GM11168 (cell line): ENCODE data around the gene CORO6.

Experiments used
- in situ Hi-C: fragments of 300-500 bp; cut with MboI; formaldehyde crosslinking; loops from one replicate; pipeline ENCODE4 v1.12.0; 2022; ENCODE audit warnings: low sequenced_read_pairs; ENCODE audit not compliant: unreplicated experiment

CORO6 gene

DNA sequence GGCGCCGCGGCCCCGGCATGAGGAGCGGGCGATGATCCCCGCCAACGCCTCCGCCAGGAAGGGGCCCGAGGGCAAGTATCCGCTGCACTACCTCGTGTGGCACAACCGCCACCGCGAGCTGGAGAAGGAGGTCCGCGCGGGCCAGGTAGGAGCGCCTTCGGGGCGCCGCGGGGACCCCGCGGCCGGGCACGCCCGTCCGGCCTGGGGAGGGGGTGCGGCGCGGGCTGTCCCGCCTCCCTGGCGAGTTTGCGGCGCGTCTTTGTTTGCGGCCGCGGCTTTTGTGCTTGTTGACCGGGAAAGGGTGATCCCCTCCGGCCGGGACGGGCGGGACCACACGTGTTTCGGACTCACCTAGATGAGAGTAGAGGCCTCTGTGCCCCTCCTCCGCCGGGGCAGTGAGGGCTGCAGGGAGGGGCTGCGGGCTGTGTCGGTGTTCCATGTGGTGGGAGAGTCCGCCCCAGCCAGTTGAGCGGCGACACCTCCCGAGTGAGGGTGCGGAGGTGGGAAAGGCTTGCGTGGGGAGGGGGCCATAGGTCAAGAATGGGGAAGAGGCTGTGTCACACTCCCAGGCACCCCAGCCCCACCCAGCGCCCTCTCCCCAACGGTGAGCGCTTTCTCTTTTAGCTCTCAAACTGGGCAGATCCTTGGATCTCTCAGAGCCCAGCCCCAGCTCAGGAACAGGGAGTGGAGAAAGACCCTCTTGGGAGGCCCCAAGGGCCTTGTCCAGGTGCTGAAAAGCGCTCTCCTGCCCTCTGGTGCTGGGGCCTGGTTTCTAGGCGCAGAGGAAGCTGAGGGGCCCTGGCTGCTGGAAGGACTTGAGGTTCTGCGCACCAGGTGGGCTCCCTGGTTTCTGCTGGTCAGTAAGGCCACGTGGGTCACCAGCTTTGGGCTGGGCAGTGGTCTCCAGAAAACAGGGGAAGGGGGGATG lies 28.9 kb downstream of the CORO6 start:
- in situ Hi-C loops, result no loop called here

DNA sequence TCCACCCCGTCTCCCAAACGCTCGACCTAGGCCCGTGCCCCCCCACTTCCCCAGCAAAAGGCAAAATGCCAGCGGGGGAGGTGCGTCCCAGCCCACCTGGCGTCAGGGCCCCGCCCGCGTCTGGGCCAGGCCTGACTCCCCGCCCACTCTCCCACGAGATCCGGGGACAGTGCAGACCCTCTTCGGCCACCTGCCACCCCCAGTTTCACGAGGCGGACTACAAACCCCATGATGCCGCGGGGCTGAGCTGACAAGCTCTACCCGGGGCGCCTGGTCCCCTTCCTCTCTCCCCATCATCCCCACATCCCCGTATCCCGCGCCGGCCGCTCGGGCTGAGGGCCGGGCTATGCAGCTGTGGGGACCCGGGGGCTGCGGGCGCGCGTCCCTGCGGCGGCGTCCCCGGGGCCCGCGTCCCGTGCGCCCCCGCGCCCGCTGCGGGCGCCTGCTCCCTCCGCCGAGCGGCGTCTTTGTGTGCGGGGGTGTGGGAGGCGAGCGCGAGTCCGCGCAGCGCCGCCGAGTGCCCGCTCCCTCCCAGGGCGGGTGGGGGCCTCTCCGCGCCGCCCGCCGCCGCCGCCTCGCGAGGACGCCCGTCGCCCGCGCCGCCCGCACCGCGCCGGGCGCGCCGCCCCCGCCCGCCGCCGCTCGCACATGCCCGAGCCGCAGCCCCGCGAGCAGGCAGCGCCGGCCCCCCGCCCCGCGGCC lies 29.7 kb downstream of the CORO6 start, which contains the start of gene ANKRD13B:
ANKRD13B (plus strand) TSS at position 283 of the 702 bp plus-strand sequence. CDS start 490 bp downstream, outside the sequence.
- in situ Hi-C loops, result no loop called here

DNA sequence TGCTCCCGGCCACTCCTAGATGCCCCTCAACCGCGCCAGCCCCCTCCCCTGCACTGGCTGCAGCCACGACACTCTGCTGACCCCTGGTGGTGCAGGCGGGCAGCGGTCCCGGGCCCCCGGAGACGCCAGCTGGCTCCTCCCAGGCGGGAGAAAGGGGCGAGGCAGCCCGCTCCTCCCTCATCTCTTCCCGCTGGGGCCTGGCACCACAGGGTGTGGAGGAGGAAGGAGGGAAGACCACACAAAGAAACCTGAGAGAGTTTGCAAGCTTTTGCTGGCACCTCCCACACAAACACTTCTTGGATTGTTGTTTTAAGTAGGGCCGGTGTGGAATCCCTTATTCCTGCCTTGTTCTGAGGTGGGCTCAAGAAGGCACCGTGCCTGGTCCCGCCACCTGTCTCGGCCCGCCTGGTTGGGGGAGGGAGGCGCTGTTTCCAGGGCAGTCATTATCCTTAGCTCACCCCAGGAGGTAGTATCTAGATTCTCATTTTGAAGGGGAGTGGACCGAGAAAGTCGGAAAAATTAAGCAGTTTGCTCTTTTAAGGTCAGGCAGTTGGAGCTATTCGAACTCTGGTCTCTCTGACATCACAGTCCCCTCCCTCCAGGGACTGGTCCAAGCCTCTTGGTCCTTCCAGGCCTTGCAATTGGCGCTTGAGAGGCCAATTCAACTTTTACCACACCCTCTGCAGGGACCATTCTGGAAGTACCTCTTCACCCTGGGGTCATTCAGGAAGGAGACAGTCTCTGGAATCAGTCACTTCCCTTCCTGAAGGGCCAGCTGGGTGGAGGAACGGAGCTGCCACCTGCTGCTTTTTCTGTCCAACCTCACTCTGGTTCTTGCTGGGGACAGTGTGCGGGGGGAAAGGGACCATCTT lies 30.7 kb downstream of the CORO6 start:
- in situ Hi-C loops, result no loop called here

DNA sequence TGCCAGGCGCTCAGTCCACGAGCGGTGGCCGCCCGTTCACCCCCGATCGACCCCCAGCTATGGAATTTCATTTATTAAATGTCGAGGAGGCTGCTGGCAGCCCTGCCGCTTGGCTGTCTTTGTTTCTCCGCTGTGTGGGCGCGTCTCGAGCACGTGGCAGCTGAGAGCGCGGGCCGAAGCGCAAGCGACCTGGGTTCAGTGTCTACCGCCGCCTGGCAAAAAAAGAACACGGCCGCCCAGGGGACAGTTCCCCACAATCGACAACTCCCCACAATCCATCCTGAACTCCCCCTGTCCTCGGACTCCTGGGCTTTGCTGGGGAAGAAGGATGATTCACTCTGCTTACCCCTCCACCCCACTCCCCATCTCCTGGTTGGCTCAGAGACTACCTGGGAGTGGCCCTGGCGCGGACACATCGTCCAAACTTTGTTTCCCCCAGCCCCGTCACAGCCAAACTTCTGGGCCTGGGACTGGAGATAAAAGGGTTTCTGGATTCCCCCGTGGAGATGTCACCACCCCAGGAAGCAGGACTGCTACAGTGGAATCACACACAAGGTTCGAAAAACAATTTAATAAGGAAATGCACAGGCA lies 31.5 kb downstream of the CORO6 start:
- in situ Hi-C loops, result no loop called here

DNA sequence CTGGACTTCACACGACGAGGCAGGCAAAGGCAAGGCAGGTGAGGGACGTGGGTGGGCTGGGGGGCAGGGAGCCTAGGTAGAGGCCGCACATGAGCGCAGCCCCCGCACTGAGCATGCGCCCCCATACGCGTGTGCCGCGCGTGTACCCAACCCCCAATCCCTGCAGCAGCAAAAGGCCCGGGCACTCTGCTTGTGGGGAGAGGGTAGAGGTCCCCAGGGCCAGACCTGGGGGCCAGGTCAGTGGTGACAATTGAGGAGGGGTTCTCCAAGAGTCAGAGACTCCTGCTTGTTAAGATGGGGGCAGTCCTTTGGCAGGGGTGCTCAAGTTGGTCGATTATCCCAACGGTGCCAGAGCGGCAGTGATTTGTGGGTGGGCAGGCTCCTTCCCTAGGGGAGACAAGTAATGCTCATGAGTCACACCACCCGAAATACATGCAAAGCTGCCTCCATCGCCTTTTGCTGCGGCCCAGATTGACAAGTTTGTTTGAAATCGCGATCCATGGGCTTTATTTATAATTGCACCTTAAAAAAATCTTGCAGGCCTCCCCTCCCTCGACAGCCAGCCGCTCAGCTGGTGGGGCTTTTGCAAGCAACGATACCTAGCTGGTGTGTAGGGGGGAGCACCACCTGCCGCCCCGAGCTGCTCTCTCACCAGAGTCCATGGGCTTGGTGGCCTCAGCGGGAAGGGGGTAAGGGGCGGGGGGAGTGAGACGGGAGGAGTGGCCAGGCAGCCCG lies 32.1 kb downstream of the CORO6 start:
- in situ Hi-C loops, result no loop called here

DNA sequence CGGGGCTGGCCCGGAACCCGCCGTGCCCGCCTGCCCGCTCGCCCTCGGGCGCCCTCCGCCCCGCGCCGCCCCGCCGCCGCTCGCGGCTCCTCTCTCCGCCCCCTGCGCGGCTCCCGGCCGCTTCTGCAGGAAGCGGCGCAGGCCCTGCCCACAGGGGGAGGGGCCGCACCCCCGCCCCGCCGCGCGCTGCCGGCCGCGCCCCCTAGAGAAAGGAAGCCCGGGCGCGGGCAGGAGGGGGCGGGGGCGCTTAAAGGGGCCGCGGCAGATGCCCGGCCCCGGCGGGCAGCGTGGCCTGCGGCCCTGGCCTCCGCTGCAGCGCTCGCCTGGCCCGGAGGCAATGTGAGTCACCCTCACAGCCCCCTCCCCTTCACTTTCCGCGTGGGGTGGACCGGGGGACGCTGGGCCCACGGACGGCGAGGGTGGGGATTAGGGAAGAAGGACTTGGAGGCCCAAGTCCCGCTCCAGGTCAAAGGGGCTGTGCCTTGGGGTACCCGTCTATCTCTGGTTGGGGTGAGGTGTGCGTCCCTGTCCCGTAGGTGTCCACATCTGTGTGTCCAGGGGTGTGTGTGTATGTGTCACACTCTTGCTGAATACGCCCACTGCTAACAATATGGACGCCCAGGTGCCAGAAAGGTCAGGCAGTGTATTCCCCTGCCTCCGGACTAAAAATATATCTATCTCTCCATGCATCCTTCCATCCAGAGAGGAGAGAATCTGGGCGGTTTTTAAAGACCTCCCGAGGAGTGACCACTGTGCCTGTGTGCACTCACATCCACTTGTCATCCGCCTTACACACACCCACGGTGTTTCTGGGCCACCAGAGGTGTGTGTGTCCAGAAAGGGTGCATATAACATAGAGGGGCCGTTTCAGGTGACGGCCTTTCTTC lies 32.9 kb downstream of the CORO6 start, which contains the start of gene GIT1:
GIT1 (minus strand) TSS at position 125 of the 887 bp plus-strand sequence. CDS start 270 bp downstream, outside the sequence.
- in situ Hi-C loops, result no loop called here

DNA sequence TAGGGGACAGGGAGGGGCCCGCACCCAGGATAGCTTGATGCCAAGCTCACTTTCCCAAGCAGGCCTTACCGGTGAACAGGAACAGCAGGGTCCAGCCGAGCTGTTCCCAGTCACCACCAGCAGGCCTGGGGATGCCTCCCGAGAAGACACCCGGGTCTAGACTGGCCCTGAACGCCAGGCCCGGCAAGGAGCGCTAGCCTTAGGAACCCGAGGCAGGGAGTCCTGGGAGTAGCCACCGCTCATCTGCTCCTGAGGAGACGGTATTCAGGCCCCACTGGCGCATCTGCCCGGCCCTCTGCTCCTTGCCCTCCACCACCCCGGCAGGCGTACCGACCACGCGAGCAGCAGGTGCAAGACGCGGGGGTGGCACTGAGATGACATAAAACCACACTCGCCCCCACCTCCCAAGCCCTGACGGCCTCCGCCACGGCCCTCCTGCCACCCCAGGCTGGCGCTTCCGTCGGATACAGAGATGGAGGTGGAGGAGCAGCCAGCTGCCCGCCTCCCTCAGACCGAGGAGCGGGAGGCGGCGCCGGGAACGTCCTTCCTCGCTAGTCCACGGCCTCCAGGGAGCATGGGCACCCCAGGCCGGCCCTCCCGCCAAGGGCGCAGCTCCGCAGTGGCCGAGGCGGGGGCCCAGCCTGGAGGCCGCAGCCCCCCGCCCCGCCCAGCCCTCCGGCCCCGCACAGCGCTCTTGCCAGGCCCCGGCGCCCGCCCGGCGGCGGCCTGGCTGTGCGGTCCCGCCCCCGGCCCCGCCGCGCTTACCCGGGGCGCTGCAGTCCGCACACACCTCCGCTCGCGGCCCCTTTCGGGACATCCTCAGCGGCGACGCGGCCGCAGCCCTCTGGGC lies 33.9 kb downstream of the CORO6 start:
- in situ Hi-C loops, result no loop called here

DNA sequence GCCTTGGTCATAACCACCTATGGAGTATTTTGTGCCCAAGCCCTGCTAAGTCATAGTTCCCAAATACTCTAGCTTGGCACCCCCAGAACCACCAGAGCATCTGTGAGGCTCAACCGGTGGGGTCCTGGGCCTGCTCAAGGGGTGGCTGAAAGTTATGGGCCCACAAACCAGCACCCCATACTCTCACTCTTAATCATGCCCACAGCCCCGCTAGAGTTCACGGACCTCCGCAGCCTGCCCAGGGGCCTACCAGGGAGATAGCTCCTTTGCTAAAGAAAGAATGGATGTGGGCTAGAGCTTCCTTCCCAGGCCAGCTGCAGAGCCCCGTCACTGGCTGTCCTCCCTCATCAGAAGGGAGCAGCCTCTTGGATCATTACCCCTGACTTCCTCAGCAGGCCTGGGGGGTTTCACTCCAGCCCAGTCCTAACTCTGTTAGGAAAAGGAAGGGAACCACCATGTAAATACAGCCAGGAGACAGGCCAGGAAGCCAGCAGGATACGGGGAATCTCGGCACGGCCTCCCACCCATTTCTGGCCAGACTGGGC lies 34.6 kb downstream of the CORO6 start:
- in situ Hi-C loops, result no loop called here

DNA sequence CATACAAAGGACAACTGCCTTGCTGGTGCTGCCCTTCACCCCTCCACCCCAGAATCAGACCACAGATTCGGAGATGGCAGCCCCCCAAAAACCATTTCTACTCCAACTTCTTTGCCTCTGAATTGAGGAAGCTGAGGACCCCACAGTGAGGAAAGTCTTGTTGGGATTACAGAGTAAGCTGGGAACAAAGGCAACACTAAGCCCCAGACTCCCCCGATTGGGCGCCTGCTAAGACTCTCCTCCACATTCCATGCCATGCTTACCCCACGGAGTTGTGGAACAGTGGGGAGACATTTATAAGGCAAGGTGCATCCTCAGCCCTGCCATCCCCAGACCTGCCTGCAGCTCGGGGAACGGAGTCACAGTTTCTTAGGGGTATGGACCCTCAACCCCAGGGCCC lies 35.1 kb downstream of the CORO6 start:
- in situ Hi-C loops, result no loop called here

DNA sequence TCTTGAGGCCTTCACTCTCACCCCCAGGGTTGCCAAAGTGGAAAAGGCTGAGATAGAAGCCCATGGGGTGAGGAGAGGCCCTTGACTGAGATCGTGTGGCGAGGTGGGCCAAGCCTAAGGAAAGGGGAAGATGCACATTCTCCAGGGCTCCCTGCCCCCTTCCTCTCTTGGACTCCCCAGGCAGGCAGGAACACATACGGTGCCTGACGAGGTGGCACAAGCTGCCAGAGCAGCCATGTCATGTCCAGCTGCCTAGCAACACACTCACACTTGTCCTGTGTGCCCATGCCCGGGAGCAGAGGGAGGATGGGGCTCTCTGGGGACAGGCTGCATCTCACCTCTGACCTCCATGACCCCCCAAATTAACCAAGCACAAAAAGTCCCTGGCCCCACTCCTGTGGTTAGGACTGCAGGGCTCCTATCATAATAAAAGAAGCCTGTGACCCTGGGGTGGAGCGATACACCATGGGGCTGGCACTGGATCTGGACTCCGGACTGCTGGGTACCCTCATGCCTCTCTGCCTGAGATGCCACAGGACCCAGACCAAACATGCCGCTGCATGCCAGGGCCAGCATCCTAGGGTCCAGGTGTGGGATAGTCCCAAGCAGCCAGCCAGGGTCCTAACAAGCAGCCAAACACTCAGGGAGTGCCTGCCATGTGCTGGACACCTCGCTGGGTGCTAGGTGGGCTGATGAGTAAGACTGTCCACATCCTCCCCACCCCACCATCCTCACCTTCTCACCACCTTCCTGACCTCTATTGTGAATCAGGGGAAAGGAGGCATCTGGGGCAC lies 35.8 kb downstream of the CORO6 start:
- in situ Hi-C loops, result no loop called here

DNA sequence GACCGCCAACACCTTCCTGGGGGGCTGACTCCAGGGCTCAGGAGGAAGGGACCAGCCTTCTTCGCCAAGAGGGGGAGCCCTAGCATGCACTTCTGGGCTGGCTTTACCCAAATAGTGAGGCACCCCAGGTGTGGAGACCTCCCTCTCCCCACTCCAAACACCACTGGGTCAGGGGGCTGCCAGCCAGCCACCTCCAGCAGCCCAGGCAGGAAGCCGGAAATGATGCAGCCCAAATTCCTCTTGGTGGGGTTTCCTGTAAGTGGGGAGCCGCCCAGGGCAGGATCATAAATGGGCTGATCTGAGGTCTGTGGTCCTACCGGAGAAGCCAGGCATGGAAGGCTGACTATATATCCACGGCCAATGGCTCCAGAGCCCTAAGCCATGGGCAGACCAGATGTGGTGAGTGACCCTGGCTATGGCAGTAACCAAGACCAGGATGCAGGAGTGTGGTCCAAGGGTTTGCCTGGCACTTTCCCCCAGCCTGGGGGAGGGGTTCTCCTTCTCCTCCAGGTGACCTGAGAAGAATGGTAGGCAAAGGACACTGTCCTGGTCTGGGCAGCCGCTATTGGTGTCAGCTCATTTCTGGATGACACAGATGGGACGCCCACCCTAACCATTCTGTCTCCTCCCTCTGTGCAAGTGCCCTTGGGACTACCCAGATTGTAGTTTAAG lies 37.5 kb downstream of the CORO6 start:
- in situ Hi-C loops, result no loop called here

DNA sequence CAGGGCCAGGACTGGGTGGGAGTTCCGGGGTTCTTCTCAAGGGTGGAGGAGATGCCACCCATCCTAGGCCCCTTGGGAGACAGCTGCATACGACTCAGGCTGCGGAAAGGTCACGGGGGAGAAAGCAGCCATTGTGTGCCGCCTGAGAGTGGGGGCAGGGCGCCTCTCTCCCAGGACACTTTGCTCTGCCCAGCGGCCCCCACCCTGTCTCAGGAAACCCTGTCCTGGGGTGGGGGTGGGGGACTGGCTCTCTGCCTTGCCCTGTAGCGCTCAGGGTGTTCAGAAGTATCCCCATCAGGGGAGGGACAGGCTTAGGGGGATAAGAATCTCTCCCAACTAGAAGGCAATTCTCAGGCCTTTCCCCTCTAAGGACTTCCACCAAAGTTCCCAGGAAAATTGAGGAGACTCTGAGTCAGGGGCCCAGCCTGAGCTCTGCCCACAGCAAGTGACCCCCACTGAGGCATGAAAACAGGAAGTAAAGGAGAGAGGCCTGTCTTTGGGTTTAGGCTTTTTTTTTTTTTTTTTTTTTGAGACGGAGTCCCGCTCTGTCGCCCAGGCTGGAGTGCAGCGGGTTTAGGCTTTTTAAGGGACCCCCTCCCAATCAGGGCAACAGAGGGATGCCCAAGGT lies 38.1 kb downstream of the CORO6 start:
- in situ Hi-C loops, result no loop called here

DNA sequence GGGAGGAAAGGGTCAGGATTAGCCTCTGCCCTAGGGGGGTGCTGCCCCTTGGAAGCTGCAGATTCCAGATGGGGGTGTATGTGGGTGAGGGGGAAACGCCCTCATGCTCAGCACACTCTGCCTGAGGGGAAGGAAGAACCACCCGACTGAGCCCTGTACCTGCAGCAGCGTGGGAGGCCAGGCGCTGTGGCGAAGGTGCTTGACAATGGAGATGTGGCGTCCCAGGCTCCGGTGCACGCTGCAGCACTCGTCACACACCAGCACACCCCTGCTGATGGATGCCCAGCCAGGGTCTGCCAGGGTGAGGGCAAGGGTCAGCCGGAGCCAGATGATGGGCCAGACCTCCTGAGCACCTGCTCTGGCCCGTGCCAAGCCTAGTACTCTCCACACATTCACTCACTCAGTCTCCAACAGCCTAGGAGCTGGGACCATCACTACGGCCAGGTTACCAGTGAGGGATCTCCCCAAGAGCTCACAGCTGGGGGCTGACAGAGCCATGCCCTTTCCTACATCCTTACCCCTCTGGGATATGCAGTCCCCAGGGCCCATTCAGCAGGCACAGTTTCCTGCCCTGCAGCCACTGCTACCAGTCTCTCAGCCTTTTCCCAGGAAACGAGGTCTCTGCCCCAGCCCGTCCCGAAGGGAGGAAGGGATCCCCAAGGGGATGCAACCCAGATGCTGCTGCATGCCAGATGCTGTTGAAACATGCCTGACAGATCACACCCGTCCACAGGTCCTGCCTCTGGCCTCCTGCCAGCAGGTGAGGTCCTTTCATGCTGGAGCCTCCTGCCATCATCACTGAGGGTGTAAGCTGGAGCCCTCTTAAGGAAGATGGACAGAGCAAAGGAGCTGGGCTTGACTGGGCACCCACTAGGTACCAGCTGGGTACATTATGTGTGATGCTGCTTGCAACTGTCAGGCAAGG lies 39.1 kb downstream of the CORO6 start:
- in situ Hi-C loops, result no loop called here

DNA sequence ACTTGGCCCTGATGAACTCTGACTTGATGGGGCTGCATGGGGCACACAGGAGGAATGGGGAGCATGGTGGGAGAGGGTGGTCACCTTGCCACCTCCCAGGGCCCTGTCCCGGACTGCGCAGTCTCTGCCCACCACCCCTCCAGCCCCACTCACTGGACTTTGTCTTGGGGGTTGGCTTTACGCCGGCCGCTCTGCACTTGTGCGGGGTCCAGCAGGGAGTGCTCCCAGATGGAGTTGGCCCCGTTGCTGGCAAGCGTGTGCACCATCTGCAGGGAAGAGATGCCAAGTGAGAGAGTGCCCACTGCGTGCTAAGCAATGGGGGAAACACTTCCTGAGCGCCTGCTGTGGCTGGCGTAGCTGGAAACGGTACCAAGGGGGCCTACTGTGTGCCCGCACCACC lies 39.9 kb downstream of the CORO6 start:
- in situ Hi-C loops, result no loop called here
